WERI-Rb-1 (cell line): ENCODE measurements around the gene BLOC1S4.
"Not testable (repeated sequence)": the region's sequence is repeated elsewhere in the genome, so short reads cannot be mapped to it uniquely, and the experiment has no call there.

Experiments used
- DNase-seq: peaks from one replicate; pipeline ENCODE4 v3.0.0-alpha.2; 2020
- H3K27ac ChIP-seq: fragments of 250-450 bp; sonication (Bioruptor Pico); 2 replicates; pipeline ENCODE4 v1.5.1; 2020; ENCODE audit warnings: mild to moderate bottlenecking, moderate library complexity
- H3K27me3 ChIP-seq: fragments of 250-450 bp; sonication (Bioruptor Pico); 2 replicates; pipeline ENCODE4 v1.5.1; 2021; ENCODE audit warnings: mild to moderate bottlenecking, low read depth, moderate library complexity; ENCODE audit not compliant: insufficient read depth, severe bottlenecking
- H3K36me3 ChIP-seq: fragments of 250-450 bp; sonication (Bioruptor Pico); 2 replicates; pipeline ENCODE4 v1.5.1; 2020; ENCODE audit warnings: mild to moderate bottlenecking, moderate library complexity
- H3K4me3 ChIP-seq: 2 replicates; pipeline ENCODE4 v1.5.1; 2011; ENCODE audit warnings: low read depth, mild to moderate bottlenecking, control low read depth, low read length
- H3K9me3 ChIP-seq: fragments of 250-450 bp; sonication (Bioruptor Pico); 2 replicates; pipeline ENCODE4 v1.5.1; 2021; ENCODE audit warnings: mild to moderate bottlenecking, moderate library complexity; ENCODE audit not compliant: severe bottlenecking
- CTCF ChIP-seq: IDR thresholded peaks from 2 replicates; pipeline ENCODE4 v1.5.1; 2011; ENCODE audit warnings: low read depth, mild to moderate bottlenecking, control low read depth, inconsistent platforms, low read length

BLOC1S4 gene

GRCh38 chr4:6716018-6716911 lies at the start of gene BLOC1S4:
Gene BLOC1S4, plus strand, starts transcription at chr4:6716174. Its CDS starts 36 bp downstream, at chr4:6716210.
- no peaks in the 10 kb centered on the region; the same call in 1 of the 2 replicates for H3K36me3 ChIP-seq
- peak within 1 kb of the TSS; percentile 90 for H3K4me3 ChIP-seq
- H3K9me3 ChIP-seq = no peaks in the 10 kb centered on the region
- no peaks in the 10 kb centered on the region for H3K27me3 ChIP-seq
- H3K27ac ChIP-seq = peak within 1 kb of the TSS; percentile 81
- DNase-seq = peak; percentile 90
- no peak for TF ChIP-seq CTCF

GRCh38 chr4:6668391-6668790 lies 47.6 kb upstream of the BLOC1S4 start:
- TF ChIP-seq CTCF = no peak
- Histone ChIP-seq H3K27ac (no peak overlapping the region), H3K27me3 (peaks cover 8% of the 10 kb centered on the region), H3K9me3 (peaks cover 2% of the 10 kb centered on the region), H3K36me3 (peaks cover 4% of the 10 kb centered on the region; the same call in 1 of the 2 replicates), H3K4me3 (no peak overlapping the region)
- DNase-seq = no peak

GRCh38 chr4:6671648-6672047 lies 44.3 kb upstream of the BLOC1S4 start:
- H3K9me3 ChIP-seq = peaks cover 2% of the 10 kb centered on the region
- no peak overlapping the region for H3K4me3 ChIP-seq
- no peak overlapping the region for H3K27ac ChIP-seq
- no peak for DNase-seq
- H3K27me3 ChIP-seq = no peaks in the 10 kb centered on the region
- no peak for TF ChIP-seq CTCF
- peaks cover 20% of the 10 kb centered on the region for H3K36me3 ChIP-seq

- H3K27ac ChIP-seq = no peak overlapping the region
- H3K4me3 ChIP-seq = no peak overlapping the region
- no peak for TF ChIP-seq CTCF
- peaks cover 20% of the 10 kb centered on the region for H3K36me3 ChIP-seq
- H3K27me3 ChIP-seq = no peaks in the 10 kb centered on the region
- peaks cover 2% of the 10 kb centered on the region for H3K9me3 ChIP-seq
- no peak for DNase-seq
Measured at GRCh38 chr4:6672131-6672530, 43.8 kb upstream of the BLOC1S4 start.

- H3K4me3 ChIP-seq, DNase-seq, H3K9me3 ChIP-seq, H3K27me3 ChIP-seq: not testable (repeated sequence)
- Histone ChIP-seq H3K27ac (peak overlapping the region; percentile 90), H3K36me3 (peaks cover 21% of the 10 kb centered on the region)
Measured at GRCh38 chr4:6672541-6673190, 43.3 kb upstream of the BLOC1S4 start.

GRCh38 chr4:6673191-6673659 lies 42.7 kb upstream of the BLOC1S4 start:
- H3K4me3 ChIP-seq = peak overlapping the region; percentile 50
- H3K27me3 ChIP-seq, H3K9me3 ChIP-seq: not testable (repeated sequence)
- peak overlapping the region; percentile 90 for H3K27ac ChIP-seq
- DNase-seq = peak; percentile 68
- peaks cover 23% of the 10 kb centered on the region for H3K36me3 ChIP-seq
